GM10266 (cell line): Measurements from ENCODE around the gene SLC5A9.
"Not testable (repeated sequence)": the region's sequence is repeated elsewhere in the genome, so short reads cannot be mapped to it uniquely, and the experiment has no call there.

Experiments used
- DNase-seq: peaks from one replicate; pipeline ENCODE4 v3.0.0; 2012; ENCODE audit errors: extremely low spot score
- CTCF ChIP-seq: IDR thresholded peaks from 2 replicates; pipeline ENCODE4 v1.5.1; 2012; ENCODE audit warnings: mild to moderate bottlenecking, low read depth; ENCODE audit not compliant: control insufficient read depth, insufficient read depth; ENCODE audit errors: missing control alignments

SLC5A9 gene

GRCh38 chr1:48203287-48203900 lies 19.1 kb upstream of the SLC5A9 start:
- peak; percentile 46 for TF ChIP-seq CTCF
- DNase-seq: peak; percentile 28

- no peak for TF ChIP-seq CTCF
- DNase-seq: no peak
These were observed 17.0 kb upstream of the SLC5A9 start for GRCh38 chr1:48205522-48205921.

GRCh38 chr1:48206371-48206770 lies 16.1 kb upstream of the SLC5A9 start:
- no peak for TF ChIP-seq CTCF
- DNase-seq: no peak

GRCh38 chr1:48207131-48207530 lies 15.4 kb upstream of the SLC5A9 start:
- DNase-seq: no peak
- no peak for TF ChIP-seq CTCF

GRCh38 chr1:48207536-48208075 lies 14.9 kb upstream of the SLC5A9 start:
- no peak for TF ChIP-seq CTCF
- DNase-seq: no peak

- no peak for TF ChIP-seq CTCF
- DNase-seq: no peak
These were observed 14.3 kb upstream of the SLC5A9 start for GRCh38 chr1:48208251-48208650.

GRCh38 chr1:48208652-48209051 lies 13.9 kb upstream of the SLC5A9 start:
- no peak for TF ChIP-seq CTCF
- DNase-seq: no peak

DNA sequence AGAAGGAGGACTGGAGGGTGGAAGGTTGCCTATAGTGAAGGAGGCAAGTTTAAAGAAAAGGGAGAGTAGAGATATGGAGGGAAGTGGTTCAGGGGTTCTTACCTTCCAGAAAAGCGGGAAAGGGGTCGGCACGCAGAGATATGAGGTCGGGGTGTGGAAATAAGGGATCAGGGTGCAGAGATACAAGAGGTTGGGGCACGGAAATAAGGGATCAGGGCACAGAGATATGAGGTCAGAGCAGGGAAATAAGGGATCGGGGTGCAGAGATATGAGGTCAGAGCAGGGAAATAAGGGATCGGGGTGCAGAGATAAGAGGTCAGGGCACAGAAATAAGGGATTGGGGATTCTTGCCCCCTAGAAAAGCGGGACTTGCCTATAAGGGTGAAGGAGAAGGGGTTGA lies 9.1 kb upstream of the SLC5A9 start:
- not testable (repeated sequence) for DNase-seq

- DNase-seq: not testable (repeated sequence)
These were observed 8.2 kb upstream of the SLC5A9 start for GRCh38 chr1:48214366-48214765.
